Chondrocyte (in vitro differentiated cells): ENCODE results near the gene GDF9. TPM values are rescaled to one million over a fixed set of nuclear protein-coding genes. Genes with fewer than 3 reads are reported as not detected.

Experiments used
- DNase-seq: peaks from one replicate; pipeline ENCODE4 v3.0.0; 2021; ENCODE audit warnings: mixed read lengths, low spot score
- H3K27ac Mint-ChIP-seq: one replicate; pipeline ENCODE4 v1.8.0; 2021; ENCODE audit warnings: mild to moderate bottlenecking, moderate library complexity, mixed read lengths; ENCODE audit not compliant: unreplicated experiment
- H3K27me3 Mint-ChIP-seq: 2 replicates; pipeline ENCODE4 v1.8.0; 2021; ENCODE audit warnings: low read depth, mixed read lengths
- H3K36me3 Mint-ChIP-seq: 2 replicates; pipeline ENCODE4 v1.8.0; 2021; ENCODE audit warnings: low read depth, mixed read lengths
- H3K4me1 Mint-ChIP-seq: 2 replicates; pipeline ENCODE4 v1.8.0; 2021; ENCODE audit warnings: low read depth, mild to moderate bottlenecking, mixed read lengths
- H3K4me3 Mint-ChIP-seq: one replicate; pipeline ENCODE4 v1.8.0; 2021; ENCODE audit warnings: mild to moderate bottlenecking, moderate library complexity, mixed read lengths; ENCODE audit not compliant: unreplicated experiment
- H3K9me3 Mint-ChIP-seq: 2 replicates; pipeline ENCODE4 v1.8.0; 2021; ENCODE audit warnings: low read depth, mixed read lengths
- total RNA-seq: library from RNA; stranded (reverse); gene quantifications from 3 replicates; pipeline ENCODE4 v1.2.1, GENCODE V29; 2021
- TF ChIP-seq, protein P1 (sequence below): fragments of 200-600 bp; sonication (generic); IDR thresholded peaks from 2 replicates; pipeline ENCODE4 v1.5.0; 2021; ENCODE audit warnings: antibody characterized with exemption, mild to moderate bottlenecking, moderate library complexity

The GDF9 gene
- total RNA-seq, 1 donor from 2014 or later = 0.30 TPM

- DNase-seq = no peak
- no peak overlapping the region for H3K27ac Mint-ChIP-seq
- H3K27me3 Mint-ChIP-seq = no peaks in the 10 kb centered on the region
- H3K4me1 Mint-ChIP-seq = peaks cover 9% of the 10 kb centered on the region
- no peaks in the 10 kb centered on the region for H3K9me3 Mint-ChIP-seq
- no peak overlapping the region for H3K4me3 Mint-ChIP-seq
- no peaks in the 10 kb centered on the region for H3K36me3 Mint-ChIP-seq
- TF ChIP-seq, protein P1, sequence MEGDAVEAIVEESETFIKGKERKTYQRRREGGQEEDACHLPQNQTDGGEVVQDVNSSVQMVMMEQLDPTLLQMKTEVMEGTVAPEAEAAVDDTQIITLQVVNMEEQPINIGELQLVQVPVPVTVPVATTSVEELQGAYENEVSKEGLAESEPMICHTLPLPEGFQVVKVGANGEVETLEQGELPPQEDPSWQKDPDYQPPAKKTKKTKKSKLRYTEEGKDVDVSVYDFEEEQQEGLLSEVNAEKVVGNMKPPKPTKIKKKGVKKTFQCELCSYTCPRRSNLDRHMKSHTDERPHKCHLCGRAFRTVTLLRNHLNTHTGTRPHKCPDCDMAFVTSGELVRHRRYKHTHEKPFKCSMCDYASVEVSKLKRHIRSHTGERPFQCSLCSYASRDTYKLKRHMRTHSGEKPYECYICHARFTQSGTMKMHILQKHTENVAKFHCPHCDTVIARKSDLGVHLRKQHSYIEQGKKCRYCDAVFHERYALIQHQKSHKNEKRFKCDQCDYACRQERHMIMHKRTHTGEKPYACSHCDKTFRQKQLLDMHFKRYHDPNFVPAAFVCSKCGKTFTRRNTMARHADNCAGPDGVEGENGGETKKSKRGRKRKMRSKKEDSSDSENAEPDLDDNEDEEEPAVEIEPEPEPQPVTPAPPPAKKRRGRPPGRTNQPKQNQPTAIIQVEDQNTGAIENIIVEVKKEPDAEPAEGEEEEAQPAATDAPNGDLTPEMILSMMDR = no peak
These were observed 46.8 kb downstream of the GDF9 start for GRCh38 chr5:132819468-132819867.

- DNase-seq = no peak
- TF ChIP-seq, protein P1 = no peak
- Mint-ChIP-seq H3K4me3 (no peak overlapping the region), H3K4me1 (peaks cover 15% of the 10 kb centered on the region), H3K36me3 (peaks cover 1% of the 10 kb centered on the region), H3K27me3 (peaks cover 10% of the 10 kb centered on the region), H3K27ac (no peak overlapping the region), H3K9me3 (no peaks in the 10 kb centered on the region)
These were observed 49.3 kb downstream of the GDF9 start for GRCh38 chr5:132817011-132817410.

DNA sequence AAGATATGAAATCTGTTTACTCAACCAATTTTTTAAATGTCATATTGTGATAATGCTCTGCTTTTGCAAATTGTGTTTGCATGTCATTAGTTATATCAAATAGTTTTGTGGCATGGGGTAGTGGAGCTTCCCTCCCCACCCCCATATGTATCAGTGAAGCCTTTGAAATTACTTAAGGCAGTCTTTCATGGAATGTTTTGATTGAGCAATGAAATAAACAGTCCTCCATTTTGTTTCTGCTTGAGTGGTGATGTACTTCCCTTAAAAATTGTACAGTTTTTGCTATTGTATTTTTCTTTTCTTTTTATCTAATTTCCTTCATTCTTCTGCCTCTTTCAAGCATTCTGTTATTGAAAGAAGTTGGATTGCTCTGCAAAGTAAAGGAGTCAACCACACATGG is 49.7 kb downstream of the GDF9 start:
- TF ChIP-seq, protein P1 = no peak
- Mint-ChIP-seq H3K27me3 (peaks cover 13% of the 10 kb centered on the region), H3K27ac (no peak overlapping the region)

GRCh38 chr5:132816083-132816482 is 50.2 kb downstream of the GDF9 start:
- TF ChIP-seq, protein P1 = no peak
- Mint-ChIP-seq H3K4me1 (peaks cover 12% of the 10 kb centered on the region), H3K9me3 (no peaks in the 10 kb centered on the region), H3K27me3 (peaks cover 13% of the 10 kb centered on the region), H3K36me3 (peaks cover 1% of the 10 kb centered on the region), H3K4me3 (no peak overlapping the region), H3K27ac (no peak overlapping the region)
- DNase-seq = no peak

More for the DNA sequence above, 49.7 kb downstream of the GDF9 start:
- DNase-seq = no peak
- Mint-ChIP-seq H3K36me3 (peaks cover 1% of the 10 kb centered on the region), H3K4me1 (peaks cover 12% of the 10 kb centered on the region), H3K4me3 (no peak overlapping the region), H3K9me3 (no peaks in the 10 kb centered on the region)

DNA sequence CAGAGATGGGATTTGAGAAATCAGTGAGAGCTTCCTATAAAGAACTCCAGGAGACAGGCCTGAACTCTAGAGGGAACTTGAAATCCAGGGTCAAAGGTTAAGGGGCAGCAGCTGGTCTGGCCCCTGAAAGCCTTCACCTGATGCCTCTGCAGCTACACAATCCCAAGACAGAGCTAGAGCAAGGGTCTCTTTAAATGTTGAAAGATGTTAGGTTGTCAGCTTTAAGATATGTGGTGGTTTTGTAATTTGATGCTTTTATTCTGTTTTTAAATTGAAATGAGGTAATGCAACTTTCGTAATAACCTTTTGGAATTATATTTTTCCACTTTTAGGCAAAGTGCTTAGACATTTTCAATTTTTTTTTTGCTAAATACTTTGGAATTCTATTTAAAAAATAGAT is 50.8 kb downstream of the GDF9 start:
- Mint-ChIP-seq H3K4me1 (peaks cover 12% of the 10 kb centered on the region), H3K9me3 (no peaks in the 10 kb centered on the region), H3K27ac (no peak overlapping the region), H3K4me3 (peak overlapping the region; percentile 19), H3K36me3 (peaks cover 1% of the 10 kb centered on the region), H3K27me3 (peaks cover 16% of the 10 kb centered on the region)
- DNase-seq = no peak
- TF ChIP-seq, protein P1 = no peak
